ENCODE results near the gene ACTN3. TPM values are rescaled to one million over a fixed set of nuclear protein-coding genes. Genes with fewer than 3 reads are reported as not detected.

ACTN3 gene
- polyA plus RNA-seq, 2 of the 4 experiments (the other 2 are of a cell fraction), result not detected

GRCh38 chr11:66570079-66570849 is 23.6 kb downstream of the ACTN3 start:
- ATAC-seq (no peak), FAIRE-seq (no peak), DNase-seq (ENCODE audit: low read depth in 1 of 2, low spot score in 1 of 2) (no peak)
- Histone ChIP-seq H3K4me2 (no peak overlapping the region), H3K9me3 (no peaks in the 10 kb centered on the region), H3K27ac (no peak overlapping the region), H3K4me1 (peaks cover 14% of the 10 kb centered on the region), H3K4me3 (no peak overlapping the region)
- WGBS (ENCODE audit: missing lambda C conversion rate), result 41% methylated on average over 5 of the region's 5 CpGs
- ChIA-PET POLR2A (interaction anchor here (0.8 kb wide), 1 partner anchor 68 kb away, joined by 3 read pairs; the partner anchor contains the start of gene RBM4), CTCF (interaction anchor here (1.0 to 3.1 kb wide), 4 partner anchors 8 to 22 kb away, joined by 3 to 16 read pairs (median 9); partner anchors contain the start of genes CCDC87 and CCS)
- TF ChIP-seq, protein P1, sequence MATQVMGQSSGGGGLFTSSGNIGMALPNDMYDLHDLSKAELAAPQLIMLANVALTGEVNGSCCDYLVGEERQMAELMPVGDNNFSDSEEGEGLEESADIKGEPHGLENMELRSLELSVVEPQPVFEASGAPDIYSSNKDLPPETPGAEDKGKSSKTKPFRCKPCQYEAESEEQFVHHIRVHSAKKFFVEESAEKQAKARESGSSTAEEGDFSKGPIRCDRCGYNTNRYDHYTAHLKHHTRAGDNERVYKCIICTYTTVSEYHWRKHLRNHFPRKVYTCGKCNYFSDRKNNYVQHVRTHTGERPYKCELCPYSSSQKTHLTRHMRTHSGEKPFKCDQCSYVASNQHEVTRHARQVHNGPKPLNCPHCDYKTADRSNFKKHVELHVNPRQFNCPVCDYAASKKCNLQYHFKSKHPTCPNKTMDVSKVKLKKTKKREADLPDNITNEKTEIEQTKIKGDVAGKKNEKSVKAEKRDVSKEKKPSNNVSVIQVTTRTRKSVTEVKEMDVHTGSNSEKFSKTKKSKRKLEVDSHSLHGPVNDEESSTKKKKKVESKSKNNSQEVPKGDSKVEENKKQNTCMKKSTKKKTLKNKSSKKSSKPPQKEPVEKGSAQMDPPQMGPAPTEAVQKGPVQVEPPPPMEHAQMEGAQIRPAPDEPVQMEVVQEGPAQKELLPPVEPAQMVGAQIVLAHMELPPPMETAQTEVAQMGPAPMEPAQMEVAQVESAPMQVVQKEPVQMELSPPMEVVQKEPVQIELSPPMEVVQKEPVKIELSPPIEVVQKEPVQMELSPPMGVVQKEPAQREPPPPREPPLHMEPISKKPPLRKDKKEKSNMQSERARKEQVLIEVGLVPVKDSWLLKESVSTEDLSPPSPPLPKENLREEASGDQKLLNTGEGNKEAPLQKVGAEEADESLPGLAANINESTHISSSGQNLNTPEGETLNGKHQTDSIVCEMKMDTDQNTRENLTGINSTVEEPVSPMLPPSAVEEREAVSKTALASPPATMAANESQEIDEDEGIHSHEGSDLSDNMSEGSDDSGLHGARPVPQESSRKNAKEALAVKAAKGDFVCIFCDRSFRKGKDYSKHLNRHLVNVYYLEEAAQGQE (IDR thresholded peaks at IDR 0.05), result no peak
- TF ChIP-seq NPAS2 (CRISPR knock-in tag; IDR thresholded peaks at IDR 0.05; ENCODE audit: borderline replicate concordance) (no peak), CBX2 (IDR thresholded peaks at IDR 0.05; ENCODE audit: borderline replicate concordance, low read depth) (no peak), KDM1A (IDR thresholded peaks at IDR 0.05; ENCODE audit: low read depth) (no peak)

DNA sequence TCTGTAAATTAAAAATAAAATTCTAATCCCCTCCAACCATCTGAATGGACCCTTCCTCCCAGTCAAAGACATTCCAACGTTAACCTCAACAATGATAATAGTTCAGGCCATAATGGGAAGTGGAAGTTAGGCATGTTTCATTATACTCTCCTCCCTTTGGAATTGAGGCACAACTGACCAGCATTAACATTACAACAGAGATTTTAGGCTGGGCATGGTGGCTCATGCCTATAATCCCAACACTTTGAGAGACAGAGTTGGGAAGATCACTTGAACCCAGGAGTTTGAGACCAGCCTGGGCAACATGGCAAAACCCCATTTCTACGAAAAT is 24.1 kb downstream of the ACTN3 start:
- TF ChIP-seq, protein P2, sequence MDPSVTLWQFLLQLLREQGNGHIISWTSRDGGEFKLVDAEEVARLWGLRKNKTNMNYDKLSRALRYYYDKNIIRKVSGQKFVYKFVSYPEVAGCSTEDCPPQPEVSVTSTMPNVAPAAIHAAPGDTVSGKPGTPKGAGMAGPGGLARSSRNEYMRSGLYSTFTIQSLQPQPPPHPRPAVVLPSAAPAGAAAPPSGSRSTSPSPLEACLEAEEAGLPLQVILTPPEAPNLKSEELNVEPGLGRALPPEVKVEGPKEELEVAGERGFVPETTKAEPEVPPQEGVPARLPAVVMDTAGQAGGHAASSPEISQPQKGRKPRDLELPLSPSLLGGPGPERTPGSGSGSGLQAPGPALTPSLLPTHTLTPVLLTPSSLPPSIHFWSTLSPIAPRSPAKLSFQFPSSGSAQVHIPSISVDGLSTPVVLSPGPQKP (IDR thresholded peaks at IDR 0.05; ENCODE audit: low read depth, low read length), result no peak
- TF ChIP-seq, protein P1 (IDR thresholded peaks at IDR 0.05), result no peak
- TF ChIP-seq CEBPB (IDR thresholded peaks at IDR 0.05) (no peak), NFE2L2 (conservative IDR thresholded peaks at IDR 0.05; ENCODE audit: low read length) (no peak)
- Histone ChIP-seq H3K27ac (no peak overlapping the region), H3K4me1 (peaks cover 14% of the 10 kb centered on the region), H3K4me3 (no peak overlapping the region), H3K9me3 (no peaks in the 10 kb centered on the region), H3K4me2 (no peak overlapping the region)
- no peak for ATAC-seq
- WGBS (ENCODE audit: missing lambda C conversion rate), result 38% methylated on average over 2 of the region's 2 CpGs
- POLR2A ChIA-PET, result interaction anchor here (0.7 kb wide), 1 partner anchor 1446 kb away, joined by 5 read pairs; no protein-coding TSS in a partner anchor
- CTCF ChIA-PET, result interaction anchor here (3.1 kb wide), 1 partner anchor 10 kb away, joined by 15 read pairs; no protein-coding TSS in a partner anchor
- FAIRE-seq, result no peak
- no peak for DNase-seq (ENCODE audit: low read depth in 1 of 2, low spot score in 1 of 2)

GRCh38 chr11:66579017-66579606 is 32.4 kb downstream of the ACTN3 start:
- ChIA-PET CTCF (interaction anchor here (0.5 to 6.9 kb wide), 23 partner anchors 10 to 428 kb away, joined by 3 to 89 read pairs (median 4); partner anchors contain the start of genes CCDC87, CCS, CTSF and RBM4), POLR2A (interaction anchor here (0.7 to 1.1 kb wide), 2 partner anchors 75 to 99 kb away, joined by 3 read pairs; partner anchors contain the start of gene RBM4B)
- H3K27ac ChIP-seq, result no peak overlapping the region
- peak overlapping the region; percentile 68 for H3K4me2 ChIP-seq
- FAIRE-seq (no peak), ATAC-seq (peak; percentile 93 to 95), DNase-seq (ENCODE audit: low read depth in 1 of 2, low spot score in 1 of 2) (peak; percentile 62 to 87)
- H3K4me3 ChIP-seq, result no peak overlapping the region
- H3K4me1 ChIP-seq, result peaks cover 9% of the 10 kb centered on the region
- TF ChIP-seq TP53 (CRISPR knock-in tag; IDR thresholded peaks at IDR 0.05) (no peak), CTCF (IDR thresholded peaks at IDR 0.05) (peak; percentile 69), SMC3 (IDR thresholded peaks at IDR 0.05) (peak; percentile 78), MAX (IDR thresholded peaks at IDR 0.05) (peak; percentile 45; the same call in 1 of the 2 replicates), RAD21 (conservative IDR thresholded peaks at IDR 0.05 in 1 of 2, IDR thresholded peaks at IDR 0.05 in 1 of 2) (peak; percentile 67 to 73), ZSCAN20 (CRISPR knock-in tag; IDR thresholded peaks at IDR 0.05) (no peak)
- 19% methylated on average over 25 of the region's 25 CpGs for WGBS (ENCODE audit: missing lambda C conversion rate)
- 0 out of 3 replicates have a peak, but pooled peaks cover 5% of the 10 kb centered on the region for H3K9me3 ChIP-seq

Data from A549 (cell line).